GM23248 (cell line): ENCODE measurements around the gene PLEKHG2.

Source experiments
- EZH2 ChIP-seq: fragments of 200-600 bp; sonication (generic); IDR thresholded peaks from 2 replicates; pipeline ENCODE4 v1.6.1; 2018; ENCODE audit warnings: antibody characterized with exemption, mild to moderate bottlenecking; ENCODE audit not compliant: insufficient read depth, poor library complexity, severe bottlenecking
- EZH2phosphoT487 ChIP-seq: fragments of 200-600 bp; sonication (generic); IDR thresholded peaks from 2 replicates; pipeline ENCODE4 v1.6.1; 2018; ENCODE audit warnings: antibody characterized with exemption, moderate library complexity, mild to moderate bottlenecking, low read depth; ENCODE audit not compliant: insufficient read depth

DNA sequence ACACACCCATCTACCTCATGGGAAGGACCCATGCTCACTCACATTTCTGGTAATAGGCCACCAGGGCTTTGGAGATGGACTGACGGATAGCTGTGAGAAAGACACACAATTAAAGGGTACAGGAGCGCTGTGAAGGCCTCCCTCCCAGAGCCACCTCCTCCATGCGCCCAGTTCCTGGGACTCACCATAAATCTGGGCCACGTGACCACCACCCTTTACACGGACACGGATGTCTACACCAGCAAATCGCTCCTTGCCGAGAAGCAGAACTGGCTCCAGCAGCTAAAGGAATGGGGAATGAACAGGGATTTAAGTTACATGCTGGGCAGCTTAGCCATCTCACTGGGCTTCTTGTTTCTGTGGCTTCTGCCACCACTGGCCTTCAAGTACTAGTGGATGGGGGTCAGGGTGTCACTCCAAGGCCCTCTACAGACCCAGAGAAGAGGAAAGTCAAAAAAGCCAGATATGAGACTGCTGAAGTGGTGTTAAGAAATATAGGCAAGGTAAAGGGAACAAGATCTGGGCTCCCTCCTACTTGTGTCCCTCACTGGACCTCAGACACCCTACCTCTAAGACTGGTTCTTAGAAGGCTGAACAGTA is 21.1 kb downstream of the PLEKHG2 start:
- TF ChIP-seq EZH2 (no peak), EZH2phosphoT487 (no peak)
